Heart right ventricle (tissue), 16 donors: ENCODE measurements around the gene RELT. TPM values are rescaled to one million over a fixed set of nuclear protein-coding genes. Genes with fewer than 3 reads are reported as not detected.

ENCODE experiments used
- ATAC-seq, 8 donors: fragments of 200-7000 bp; cut with Tn5 transposase; one replicate each; pipeline ENCODE4 v1.9.1; 2020; ENCODE audit warnings: mild to moderate bottlenecking in 8 of 8, moderate library complexity in 8 of 8, moderate number of reproducible peaks in 1 of 8
- DNase-seq, 2 donors: peaks; one replicate each; pipeline ENCODE4 v3.0.0-alpha.2; 2020
- H3K27ac ChIP-seq, 10 donors: fragments of 200-600 bp; sonication (generic) in 2 of 10; one replicate each; pipeline versions ENCODE4 v1.5.0 to v1.8.0; 2020 to 2022; ENCODE audit warnings: mild to moderate bottlenecking in 3 of 10
- H3K27me3 ChIP-seq, 7 donors: fragments of 200-600 bp; one replicate each; pipeline ENCODE4 v1.8.0; 2021 to 2022; ENCODE audit warnings: mild to moderate bottlenecking in 2 of 7
- H3K36me3 ChIP-seq, 9 donors: fragments of 200-600 bp; sonication (generic) in 1 of 9; one replicate each; pipeline versions ENCODE4 v1.5.0 to v1.8.0; 2020 to 2022; ENCODE audit warnings: mild to moderate bottlenecking in 2 of 9
- H3K4me1 ChIP-seq, 9 donors: fragments of 200-600 bp; sonication (generic) in 1 of 9; one replicate each; pipeline versions ENCODE4 v1.5.0 to v1.8.0; 2020 to 2022; ENCODE audit warnings: mild to moderate bottlenecking in 4 of 9
- H3K4me3 ChIP-seq, 10 donors: fragments of 200-600 bp; sonication (generic) in 2 of 10; one replicate each; pipeline versions ENCODE4 v1.5.0 to v1.8.0; 2020 to 2022; ENCODE audit warnings: mild to moderate bottlenecking in 7 of 10, moderate library complexity in 2 of 10
- H3K9me3 ChIP-seq, 11 donors: fragments of 200-600 bp in 10 of 11; sonication (generic) in 2 of 11; one replicate each; pipeline versions ENCODE4 v1.5.0 to v1.8.0; 2013 to 2022; ENCODE audit warnings: mild to moderate bottlenecking in 2 of 11, control low read depth in 1 of 11, moderate library complexity in 1 of 11
- CTCF ChIP-seq, 9 donors: fragments of 200-600 bp; sonication (generic) in 2 of 9; IDR thresholded peaks; one replicate each; pipeline versions ENCODE4 v1.5.0 to v1.8.0; 2021 to 2022; ENCODE audit warnings: antibody characterized with exemption in 9 of 9, mild to moderate bottlenecking in 5 of 9, moderate library complexity in 1 of 9
- WGBS, 2 donors: extraction: QIAGEN DNeasy Blood & Tissue Kit; methylation state at CpG; one replicate each; pipeline ENCODE4 v1.1.7; 2013; ENCODE audit warnings: inconsistent platforms in 1 of 2; 5-methylcytosine and 5-hydroxymethylcytosine counted together
- intact Hi-C, 10 donors: fragments of 100-400 bp; cut with DNase I; formaldehyde crosslinking; loops; one replicate each; pipeline versions ENCODE4 v1.11.1 to v1.14.2; 2022
- polyA plus RNA-seq, 2 donors: library from polyadenylated mRNA; stranded (reverse); fragments of 200-250 nt; gene quantifications; one replicate each; pipeline ENCODE4 v1.2.3, GENCODE V29; 2013
- total RNA-seq, 10 donors: library from RNA; stranded (reverse); fragmentation: NEBNext Ultra II Directional in 3 of 10; extraction: Animal tissue kit (Norgen Biotek cat#: 25700) in 3 of 10; gene quantifications; one replicate each; pipeline versions ENCODE4 v1.2.1 to v1.2.4, GENCODE V29; 2021 to 2023
- donor health status: Arrhythmogenic right ventricular cardiomyopathy.
- donor health status: ischemic (EF 13 %, LVEDD 7.1; RV severe dilation, severe dysfunction).
- donor health status: healthy with polysubstance abuse.
- donor health status: DM: no; HTN: yes; CAD: no.
- donor health status: DM: no; HTN: no; CAD: no.
- donor health status: ischemic (EF 25% LVEDD 6.9; RV normal size, moderate dysfunction).
- donor health status: ischemic (EF 25% LVEDD 5.7; RV mildly dilated, moderate dysfunction).
- donor health status: healthy.
- donor health status: DM: yes; HTN: yes; CAD: no.
- donor health status: Ischemic cardiomyopathy.
- donor health status: ischemic (EF 35%, LVEDD 5.7; RV mildly dilated, moderate dysfunction).
- donor health status: nonischemic (EF 11% LVEDD 7.7; RV severe dilation, severe dysfunction).
- donor health status: DM: yes; HTN: yes; CAD: no.
- donor health status: PGD.
- donor health status: ischemic (EF 29% LVEDD 5.4; RV normal size, mild dysfunction).
- donor health status: nonischemic (EF 23%, LVEDD 6.1; RV moderate dilation, normal function).

RELT gene
- total and polyA plus RNA-seq, 12 donors = 1.0 to 9.2 (median 2.7) TPM

DNA sequence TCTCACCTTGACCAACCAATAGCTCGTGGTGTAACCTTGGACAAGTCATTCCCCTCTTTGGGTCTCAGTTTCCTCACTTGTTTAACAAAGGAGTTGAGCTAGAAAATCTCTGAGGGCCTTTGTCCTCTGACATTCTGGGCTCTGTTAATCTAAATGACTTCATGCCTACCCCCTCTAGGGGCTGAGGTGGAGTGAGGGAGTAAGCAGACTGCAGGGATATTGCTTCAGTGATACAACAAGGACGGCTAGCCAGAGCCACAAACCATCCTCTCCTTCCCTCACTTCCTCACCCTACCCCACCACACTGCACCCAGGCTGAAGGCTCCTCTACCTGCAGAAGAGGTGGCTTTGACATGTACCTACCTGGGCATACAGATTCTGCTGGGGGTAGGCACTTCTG, 34.8 kb downstream of the RELT start:
- no peaks in the 10 kb centered on the region for H3K27me3 ChIP-seq
- TF ChIP-seq CTCF (IDR thresholded peaks at IDR 0.05) = no peak
- WGBS, 2 donors = 91 to 92% methylated on average over 2 of the region's 2 CpGs
- intact Hi-C loops = no loop called here
- no peak overlapping the region for H3K27ac ChIP-seq
- H3K4me1 ChIP-seq = peaks cover 0 to 40% (median 24%) of the 10 kb centered on the region in 9 donors
- no peak overlapping the region for H3K4me3 ChIP-seq
- no peak for DNase-seq
- no peaks in the 10 kb centered on the region for H3K9me3 ChIP-seq
- peaks cover 0 to 68% (median 0%) of the 10 kb centered on the region in 9 donors for H3K36me3 ChIP-seq
- no peak for ATAC-seq

DNA sequence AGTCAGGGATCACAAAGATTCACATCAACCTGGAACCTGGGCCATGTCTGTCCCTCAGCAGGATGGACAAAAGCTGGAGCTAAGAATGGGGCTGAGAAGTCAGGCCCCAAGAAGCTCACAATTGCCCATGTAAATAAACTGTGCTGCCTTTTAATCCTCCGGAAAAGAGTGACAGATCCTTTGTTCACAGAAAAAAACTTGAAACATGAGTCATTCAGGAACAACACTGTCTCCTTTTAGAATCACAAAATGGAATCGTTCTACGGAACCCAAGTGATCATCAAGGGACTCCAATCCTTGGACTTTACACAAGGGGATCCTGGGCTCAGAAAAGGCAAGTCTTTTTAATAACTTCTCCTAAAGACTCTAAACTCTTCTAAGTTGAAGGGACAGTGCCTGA, 36.1 kb downstream of the RELT start:
- Histone ChIP-seq H3K27ac (peak overlapping the region in 2 of 10 donors; percentile 5 to 8), H3K27me3 (no peaks in the 10 kb centered on the region), H3K4me3 (no peak overlapping the region), H3K36me3 (peaks cover 0 to 63% (median 0%) of the 10 kb centered on the region in 9 donors), H3K4me1 (peaks cover 0 to 52% (median 26%) of the 10 kb centered on the region in 9 donors), H3K9me3 (no peaks in the 10 kb centered on the region)
- no peak for TF ChIP-seq CTCF (IDR thresholded peaks at IDR 0.05)
- WGBS, 2 donors = 68 to 78% methylated on average over 3 of the region's 3 CpGs
- DNase-seq (no peak), ATAC-seq (no peak)
- intact Hi-C loops = no loop called here

DNA sequence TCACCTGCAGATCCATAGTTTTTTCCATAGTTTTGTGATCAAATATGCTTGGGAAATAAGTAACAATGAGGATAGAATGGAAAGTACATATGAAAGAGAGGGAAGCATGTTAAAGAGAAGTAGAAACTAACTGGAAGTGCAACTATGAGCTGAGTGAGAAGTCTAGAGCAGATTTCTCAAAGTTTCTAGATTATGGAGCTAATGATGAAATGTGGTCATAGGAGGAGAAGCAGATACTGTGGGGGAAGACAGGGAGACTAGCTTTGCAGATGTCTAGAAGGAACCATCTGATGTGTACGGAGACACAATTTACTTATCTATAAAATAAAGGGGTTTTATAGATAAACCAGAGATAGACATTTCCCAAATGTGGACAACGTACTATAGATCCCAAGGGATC, 37.1 kb downstream of the RELT start:
- H3K27ac ChIP-seq = peak overlapping the region in 2 of 10 donors; percentile 8 to 75
- H3K4me1 ChIP-seq = peaks cover 0 to 53% (median 26%) of the 10 kb centered on the region in 9 donors
- peaks cover 0 to 61% (median 6%) of the 10 kb centered on the region in 9 donors for H3K36me3 ChIP-seq
- WGBS, 2 donors = 76 to 88% methylated on average over 2 of the region's 2 CpGs
- ATAC-seq (no peak), DNase-seq (no peak)
- H3K4me3 ChIP-seq = no peak overlapping the region
- H3K9me3 ChIP-seq = no peaks in the 10 kb centered on the region
- no peak for TF ChIP-seq CTCF (IDR thresholded peaks at IDR 0.05)
- H3K27me3 ChIP-seq = no peaks in the 10 kb centered on the region
- intact Hi-C loops = no loop called here

GRCh38 chr11:73414977-73415651, 38.9 kb downstream of the RELT start:
- ATAC-seq (peak; percentile 34 to 63 (median 48)), DNase-seq (no peak)
- Histone ChIP-seq H3K4me3 (no peak overlapping the region), H3K27me3 (no peaks in the 10 kb centered on the region), H3K4me1 (peaks cover 0 to 53% (median 26%) of the 10 kb centered on the region in 9 donors), H3K36me3 (peaks cover 0 to 64% (median 16%) of the 10 kb centered on the region in 9 donors), H3K9me3 (no peaks in the 10 kb centered on the region), H3K27ac (peak overlapping the region in 8 of 10 donors; percentile 7 to 75 (median 46))
- intact Hi-C loops = loop anchor here in 1 of 10 donors (5.0 kb wide), 1 partner anchor 52 kb away; no protein-coding TSS in a partner anchor
- 57 to 63% methylated on average over 1 of the region's 1 CpG for WGBS, 2 donors
- no peak for TF ChIP-seq CTCF (IDR thresholded peaks at IDR 0.05)
